Stimulated activated CD4-positive, alpha-beta T cell treated with anti-CD3 and anti-CD28 coated beads, Interleukin-12 subunit alpha, Interleukin-12 subunit beta, amount 100 ng/mL, for 48 hours (primary cell): ENCODE measurements around the gene ASB7.

Experiments used
- DNase-seq, 3 donors: peaks; one replicate each; pipeline ENCODE4 v3.0.0-alpha.2; 2020; ENCODE audit warnings: low read depth in 2 of 3, low spot score in 1 of 3

ASB7 gene

GRCh38 chr15:100597862-100598261 lies 4.5 kb upstream of the ASB7 start:
- no peak for DNase-seq

GRCh38 chr15:100598655-100599054 lies 3.7 kb upstream of the ASB7 start:
- DNase-seq, result no peak

DNA sequence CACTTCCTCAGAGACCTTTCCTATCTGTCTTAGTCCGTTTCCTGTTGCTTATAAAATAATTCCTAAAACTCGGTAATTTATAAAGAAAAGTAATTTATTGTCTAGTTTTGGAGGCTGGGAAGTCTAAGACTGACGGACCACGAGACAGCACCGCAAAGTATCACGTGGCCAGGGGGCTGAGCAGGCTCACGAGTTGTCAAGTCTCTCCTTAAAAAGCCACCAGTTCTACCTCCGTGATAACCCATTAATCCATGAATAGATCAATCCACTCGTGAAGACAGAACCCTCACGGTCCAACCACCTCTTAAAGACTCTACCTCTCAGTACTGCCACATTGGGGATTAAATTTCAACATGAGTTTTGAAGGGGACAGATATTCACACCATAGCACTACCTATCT lies 1.2 kb upstream of the ASB7 start:
- DNase-seq, result no peak

GRCh38 chr15:100601617-100602063 lies 749 bp upstream of the ASB7 start:
- no peak for DNase-seq

GRCh38 chr15:100602823-100603393 lies 519 bp downstream of the ASB7 start:
- peak in 2 of 3 donors; percentile 34 to 37 for DNase-seq

DNA sequence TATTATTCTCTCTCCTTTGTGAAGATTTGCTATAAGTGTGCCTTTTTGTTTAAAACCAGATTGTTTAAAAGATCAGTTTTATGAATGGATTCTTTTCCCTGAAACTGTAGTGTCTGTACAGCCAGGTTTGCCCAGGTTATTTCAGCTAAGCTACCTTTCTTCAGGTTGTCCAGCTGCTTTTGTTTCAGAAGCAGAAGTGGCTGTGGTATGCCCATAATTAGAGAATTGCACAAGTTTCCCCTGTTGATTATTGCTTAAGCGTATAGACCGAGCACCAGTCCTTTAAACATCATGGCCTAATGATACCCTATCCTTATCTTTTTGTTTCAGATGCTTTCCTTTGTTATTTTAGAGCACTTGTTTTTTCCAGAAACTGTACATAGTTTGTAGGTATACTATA lies 10.2 kb downstream of the ASB7 start:
- no peak for DNase-seq

DNA sequence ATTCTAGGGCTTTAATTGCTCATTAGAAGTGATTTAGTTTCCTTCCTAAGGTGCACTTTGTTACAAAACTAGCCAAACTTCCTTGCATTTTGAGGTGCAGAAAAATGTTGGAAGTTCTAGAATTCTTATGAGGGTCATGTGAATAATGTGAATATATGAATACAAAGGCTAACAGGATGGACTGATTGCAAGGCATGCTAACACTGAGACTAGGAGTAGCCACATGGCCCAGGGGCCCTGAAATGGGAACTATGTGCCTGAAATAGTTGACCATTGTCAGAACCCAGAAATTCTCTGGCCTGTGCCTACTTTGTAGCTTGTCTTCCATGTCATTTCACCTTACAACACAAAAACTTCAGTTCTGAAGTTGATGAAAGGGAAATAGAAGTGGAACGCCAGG lies 10.8 kb downstream of the ASB7 start:
- DNase-seq, result no peak

- no peak for DNase-seq
Measured at GRCh38 chr15:100614336-100614735, 11.9 kb downstream of the ASB7 start.

- no peak for DNase-seq
Measured at GRCh38 chr15:100614918-100615317, 12.5 kb downstream of the ASB7 start.

- DNase-seq, result no peak
Measured at GRCh38 chr15:100615801-100616200, 13.4 kb downstream of the ASB7 start.

- DNase-seq, result no peak
Measured at GRCh38 chr15:100616700-100617099, 14.3 kb downstream of the ASB7 start.

DNA sequence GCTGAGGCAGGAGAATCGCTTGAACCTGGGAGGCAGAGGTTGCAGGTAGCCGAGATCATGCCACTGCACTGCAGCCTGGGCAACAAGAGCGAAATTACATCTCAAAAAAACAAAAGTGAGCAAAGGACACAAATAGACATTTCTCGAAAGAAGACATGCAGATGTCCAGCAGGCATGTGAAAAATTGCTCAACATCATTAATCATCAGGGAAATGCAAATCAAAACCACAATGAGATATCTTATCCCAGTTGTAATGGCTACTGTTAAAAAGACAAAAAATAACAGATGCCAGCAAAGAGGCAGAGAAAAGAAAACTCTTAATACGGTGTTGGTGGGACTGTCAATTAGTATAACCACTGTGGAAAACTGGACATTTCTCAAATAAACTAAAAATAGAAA lies 20.9 kb downstream of the ASB7 start:
- no peak for DNase-seq

- DNase-seq, result peak; percentile 25 to 76 (median 33)
Measured at GRCh38 chr15:100627789-100628395, 25.5 kb downstream of the ASB7 start.

- DNase-seq, result no peak
Measured at GRCh38 chr15:100628746-100629145, 26.4 kb downstream of the ASB7 start.

- DNase-seq, result no peak
Measured at GRCh38 chr15:100631831-100632230, 29.4 kb downstream of the ASB7 start.

DNA sequence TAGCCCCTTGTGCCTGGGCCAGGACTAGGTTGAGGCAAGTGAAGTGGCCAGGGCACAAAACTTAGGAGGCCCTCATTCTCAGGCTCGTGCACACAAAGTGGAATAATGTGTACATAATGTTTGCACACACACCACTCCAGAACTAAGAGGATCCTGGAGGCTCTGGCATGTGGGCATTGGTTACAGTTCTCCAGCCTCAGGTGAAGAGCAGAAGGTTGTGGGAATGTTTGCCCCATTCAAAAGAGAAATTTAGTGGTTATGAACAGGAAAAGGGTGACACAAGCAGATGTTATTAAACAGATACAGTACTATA lies 31.3 kb downstream of the ASB7 start:
- no peak for DNase-seq

DNA sequence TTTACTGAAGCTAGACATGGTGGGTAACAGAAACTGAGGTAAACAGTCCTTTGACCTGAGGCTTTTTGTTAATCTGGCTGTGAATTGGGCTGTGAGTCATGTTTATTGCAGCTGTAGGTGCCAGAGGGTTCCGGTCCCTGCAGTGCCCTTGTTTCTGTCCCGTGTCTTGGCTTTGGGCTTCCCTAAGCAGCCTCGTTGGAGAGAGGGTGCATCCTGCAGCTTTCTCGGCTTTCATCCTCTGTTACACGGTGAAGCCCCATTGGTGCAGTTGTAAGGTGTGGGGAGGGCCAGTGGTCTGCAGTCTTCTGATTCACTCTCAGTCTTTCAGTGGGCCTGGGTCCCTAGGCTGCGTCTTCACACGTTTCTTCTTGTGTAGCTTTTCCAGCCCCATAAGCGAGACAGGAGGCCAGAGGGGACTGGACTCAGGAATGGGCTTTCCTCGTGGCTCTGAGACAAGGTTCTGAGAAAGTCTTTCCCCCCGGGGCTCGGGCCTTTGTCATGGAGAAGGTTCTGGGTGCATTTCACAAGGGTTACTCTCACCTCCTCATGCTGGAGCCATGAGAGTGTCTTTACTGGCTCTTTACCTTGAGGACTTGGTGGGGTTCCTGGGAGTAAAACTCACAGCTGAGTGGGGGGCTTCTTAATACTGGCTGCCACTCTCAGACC lies 33.1 kb downstream of the ASB7 start:
- no peak for DNase-seq

DNA sequence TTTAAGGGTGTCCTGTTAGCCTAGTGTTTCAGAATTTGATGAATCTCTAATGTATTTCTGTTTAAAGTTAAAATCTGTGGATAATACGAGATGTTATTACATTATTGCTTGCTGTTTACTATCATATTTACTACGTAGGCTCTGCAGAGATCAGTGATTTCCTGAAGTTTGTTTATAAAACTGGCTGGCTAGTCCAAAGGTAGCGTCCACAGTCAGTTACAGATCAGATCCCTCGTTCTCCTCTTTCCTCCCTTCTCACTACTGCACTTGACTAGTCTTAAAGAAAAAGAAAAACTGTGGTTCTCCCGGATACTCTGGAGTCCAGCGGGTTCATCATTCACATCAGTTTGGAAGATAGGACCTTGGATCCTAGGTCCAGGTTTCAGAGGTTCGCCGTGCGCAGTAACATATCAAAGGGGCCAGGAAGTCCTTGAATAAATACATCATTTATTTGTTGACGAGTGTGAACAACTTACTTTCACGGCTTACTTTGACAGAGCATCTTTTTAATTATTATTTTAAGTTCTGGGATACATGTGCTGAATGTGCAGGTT lies 35.9 kb downstream of the ASB7 start:
- DNase-seq, result no peak

DNA sequence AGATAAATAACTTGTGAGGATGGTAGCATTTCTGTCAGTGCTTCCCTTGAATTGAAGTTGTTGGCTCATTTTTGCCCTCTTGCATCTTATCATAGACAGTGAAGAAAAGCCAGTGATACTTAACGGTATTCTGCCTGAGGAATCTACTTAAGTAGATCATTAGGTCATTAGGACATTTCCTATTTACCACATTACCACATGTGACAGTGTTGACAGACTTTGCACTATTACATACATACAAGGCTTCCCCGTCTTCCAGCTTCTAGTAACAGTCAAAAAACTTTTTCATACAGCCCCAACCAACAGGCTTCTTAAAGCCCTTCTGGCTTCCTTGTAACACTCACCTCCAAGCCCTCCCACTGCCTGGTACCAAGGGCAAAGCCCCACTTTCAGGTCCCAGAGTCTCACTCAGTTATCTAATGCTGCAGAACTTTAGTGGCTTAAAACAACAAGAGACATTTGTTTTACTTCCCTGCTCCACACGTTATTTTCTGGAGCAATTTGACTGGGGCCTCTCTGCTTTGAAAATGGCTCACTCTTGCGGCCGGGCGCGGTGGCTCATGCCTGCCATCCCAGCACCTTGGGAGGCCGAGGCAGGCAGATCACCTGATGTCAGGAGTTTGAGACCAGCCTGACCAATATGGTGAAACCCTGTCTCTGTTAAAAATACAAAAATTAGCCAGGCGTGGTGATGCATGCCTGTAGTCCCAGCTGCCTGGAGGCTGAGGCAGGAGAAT lies 40.0 kb downstream of the ASB7 start:
- no peak for DNase-seq

- no peak for DNase-seq
Measured at GRCh38 chr15:100642950-100643338, 40.6 kb downstream of the ASB7 start.

- DNase-seq, result no peak
Measured at GRCh38 chr15:100645671-100646070, 43.3 kb downstream of the ASB7 start.

GRCh38 chr15:100648951-100649350 lies 46.6 kb downstream of the ASB7 start:
- no peak for DNase-seq
